GM12872 (cell line): ENCODE data around the gene ATXN7.

ENCODE experiments used
- CTCF ChIP-seq: IDR thresholded peaks from 3 replicates; pipeline ENCODE4 v1.5.1; 2011; ENCODE audit warnings: low read depth, mild to moderate bottlenecking, low read length, moderate library complexity; ENCODE audit not compliant: insufficient read depth

ATXN7 gene

GRCh38 chr3:63967675-63968611, 104.3 kb downstream of the ATXN7 start:
- no peak for TF ChIP-seq CTCF

GRCh38 chr3:63968612-63969350, 105.1 kb downstream of the ATXN7 start:
- TF ChIP-seq CTCF: no peak

- no peak for TF ChIP-seq CTCF
Observed at GRCh38 chr3:63969876-63970275, 106.2 kb downstream of the ATXN7 start.

GRCh38 chr3:63970631-63971475, 107.2 kb downstream of the ATXN7 start:
- no peak for TF ChIP-seq CTCF

- no peak for TF ChIP-seq CTCF
Observed at GRCh38 chr3:63972196-63972595, 108.5 kb downstream of the ATXN7 start.

- no peak for TF ChIP-seq CTCF
Observed at GRCh38 chr3:63972987-63973386, 109.3 kb downstream of the ATXN7 start.

- TF ChIP-seq CTCF: no peak
Observed at GRCh38 chr3:63973406-63973805, 109.7 kb downstream of the ATXN7 start.
